Inflammatory macrophage treated with lipopolysaccharide for 1 hour (primary cell): Measurements from ENCODE around the gene KLHL29.

Experiments
- DNase-seq, 2 donors: peaks; one replicate each; pipeline ENCODE4 v3.0.0-alpha.2; 2020 to 2022

Gene KLHL29

GRCh38 chr2:23478933-23479683, 94.1 kb downstream of the KLHL29 start:
- DNase-seq, result no peak

- DNase-seq, result no peak
Observed at GRCh38 chr2:23480957-23481797, 96.2 kb downstream of the KLHL29 start.

GRCh38 chr2:23482188-23482587, 97.2 kb downstream of the KLHL29 start:
- DNase-seq, result no peak

- DNase-seq, result no peak
Observed at GRCh38 chr2:23482607-23483006, 97.6 kb downstream of the KLHL29 start.

- DNase-seq, result no peak
Observed at GRCh38 chr2:23483791-23484190, 98.8 kb downstream of the KLHL29 start.

GRCh38 chr2:23484275-23484674, 99.3 kb downstream of the KLHL29 start:
- DNase-seq, result no peak

GRCh38 chr2:23484767-23485166, 99.8 kb downstream of the KLHL29 start:
- no peak for DNase-seq

GRCh38 chr2:23485261-23485660, 100.3 kb downstream of the KLHL29 start:
- DNase-seq, result no peak

GRCh38 chr2:23485841-23486683, 101.1 kb downstream of the KLHL29 start:
- DNase-seq, result no peak

- DNase-seq, result no peak
Observed at GRCh38 chr2:23486684-23487075, 101.7 kb downstream of the KLHL29 start.

GRCh38 chr2:23487735-23488492, 102.9 kb downstream of the KLHL29 start:
- DNase-seq, result peak in 1 of 2 donors; percentile 7

GRCh38 chr2:23488584-23488983, 103.6 kb downstream of the KLHL29 start:
- DNase-seq, result no peak

GRCh38 chr2:23489471-23490322, 104.7 kb downstream of the KLHL29 start:
- DNase-seq, result peak; percentile 13 to 15

GRCh38 chr2:23491591-23492336, 106.8 kb downstream of the KLHL29 start:
- DNase-seq, result no peak

- no peak for DNase-seq
Observed at GRCh38 chr2:23492337-23492675, 107.3 kb downstream of the KLHL29 start.

- no peak for DNase-seq
Observed at GRCh38 chr2:23492921-23493320, 107.9 kb downstream of the KLHL29 start.

- DNase-seq, result no peak
Observed at GRCh38 chr2:23493846-23494245, 108.9 kb downstream of the KLHL29 start.

- no peak for DNase-seq
Observed at GRCh38 chr2:23494286-23494685, 109.3 kb downstream of the KLHL29 start.

GRCh38 chr2:23495661-23496114, 110.7 kb downstream of the KLHL29 start:
- DNase-seq, result no peak

GRCh38 chr2:23496456-23496855, 111.5 kb downstream of the KLHL29 start:
- no peak for DNase-seq

GRCh38 chr2:23497063-23497462, 112.1 kb downstream of the KLHL29 start:
- peak; percentile 9 to 21 for DNase-seq
